IMR-90 (cell line): Measurements from ENCODE around the gene RNF175. TPM values are rescaled to one million over a fixed set of nuclear protein-coding genes. Genes with fewer than 3 reads are reported as not detected.

Source experiments
- ATAC-seq: fragments of 200-7000 bp; cut with Tn5 transposase; 2 replicates; pipeline ENCODE4 v1.9.1; 2020; ENCODE audit warnings: low read depth, mild to moderate bottlenecking, moderate library complexity
- BruUV-seq: library from RNA; stranded (reverse); fragments of 400-500 nt; replicated peaks from 2 replicates; lab custom pipeline; 2021; lab: Mats Ljungman, UMichigan
- CTCF ChIA-PET: fragments of 300-600 bp; formaldehyde crosslinking; extraction: SDS; loops from one replicate; lab custom pipeline; 2021; ENCODE audit warnings: antibody characterized with exemption; lab: Yijun Ruan, JAX
- POLR2A ChIA-PET: fragments of 300-600 bp; sonication (Branson Sonifier 250); formaldehyde crosslinking; loops from one replicate; lab custom pipeline; 2022; ENCODE audit warnings: antibody characterized with exemption; ENCODE audit not compliant: unreplicated experiment; lab: Charles Lee
- DNase-seq: peaks from one replicate; pipeline ENCODE4 v3.0.0; 2013
- H2AFZ ChIP-seq: replicated peaks from 2 replicates; pipeline ENCODE3; 2013; ENCODE audit warnings: low read length, mild to moderate bottlenecking; ENCODE audit not compliant: poor library complexity
- H2AK5ac ChIP-seq: 2 replicates; pipeline ENCODE4 v1.6.1; 2013; ENCODE audit warnings: low read depth, low read length, inconsistent platforms
- H2AK9ac ChIP-seq: replicated peaks from 2 replicates; pipeline ENCODE3; 2013; ENCODE audit warnings: mild to moderate bottlenecking, low read depth, low read length, moderate library complexity; ENCODE audit not compliant: poor library complexity
- H2BK120ac ChIP-seq: 2 replicates; pipeline ENCODE4 v1.6.1; 2013; ENCODE audit warnings: low read depth, low read length, inconsistent platforms
- H2BK15ac ChIP-seq: 3 replicates; pipeline ENCODE4 v1.6.1; 2013; ENCODE audit warnings: low read depth, low read length, inconsistent platforms
- H2BK20ac ChIP-seq: 2 replicates; pipeline ENCODE4 v1.6.1; 2013; ENCODE audit warnings: low read depth, mild to moderate bottlenecking, inconsistent platforms, low read length, moderate library complexity
- H2BK5ac ChIP-seq: 2 replicates; pipeline ENCODE4 v1.6.1; 2013; ENCODE audit warnings: mild to moderate bottlenecking, low read depth, low read length, inconsistent platforms; ENCODE audit not compliant: poor library complexity, severe bottlenecking
- H3K14ac ChIP-seq: replicated peaks from 2 replicates; pipeline ENCODE4 v1.6.1; 2013; ENCODE audit warnings: low read depth, low read length, inconsistent platforms
- H3K18ac ChIP-seq: 2 replicates; pipeline ENCODE4 v1.6.1; 2013; ENCODE audit warnings: low read depth, low read length, control low read depth
- H3K23ac ChIP-seq: 2 replicates; pipeline ENCODE4 v1.6.1; 2013; ENCODE audit warnings: low read depth, low read length, inconsistent platforms
- H3K27ac ChIP-seq: 2 replicates; pipeline ENCODE4 v1.5.1; 2013; ENCODE audit warnings: mild to moderate bottlenecking, control low read depth, low read length; ENCODE audit not compliant: insufficient read depth
- H3K27me3 ChIP-seq: 2 replicates; pipeline ENCODE4 v1.6.1; 2013; ENCODE audit warnings: low read length; ENCODE audit not compliant: control insufficient read depth, insufficient read depth
- H3K36me3 ChIP-seq: 2 replicates; pipeline ENCODE4 v1.6.1; 2013; ENCODE audit warnings: low read length, mixed read lengths; ENCODE audit not compliant: control insufficient read depth, insufficient read depth
- H3K4ac ChIP-seq: 2 replicates; pipeline ENCODE4 v1.6.1; 2013; ENCODE audit warnings: low read depth, low read length, inconsistent platforms
- H3K4me1 ChIP-seq: 2 replicates; pipeline ENCODE4 v1.6.1; 2013; ENCODE audit warnings: low read length, mixed read lengths; ENCODE audit not compliant: control insufficient read depth, insufficient read depth
- H3K4me2 ChIP-seq: 2 replicates; pipeline ENCODE4 v1.6.1; 2013; ENCODE audit warnings: low read depth, mild to moderate bottlenecking, control low read depth, low read length, moderate library complexity
- H3K4me3 ChIP-seq: 2 replicates; pipeline ENCODE4 v1.5.1; 2013; ENCODE audit warnings: low read depth, mild to moderate bottlenecking, control low read depth, low read length, moderate library complexity; ENCODE audit not compliant: insufficient read depth
- H3K56ac ChIP-seq: 2 replicates; pipeline ENCODE4 v1.6.1; 2013; ENCODE audit warnings: low read length, inconsistent platforms; ENCODE audit not compliant: insufficient read depth; ENCODE audit errors: extremely low read depth
- H3K79me1 ChIP-seq, 2 experiments: 2 replicates each; pipeline ENCODE4 v1.6.1; 2013; ENCODE audit warnings: low read length in 2 of 2, inconsistent platforms in 1 of 2, low read depth in 1 of 2
- H3K9ac ChIP-seq: 2 replicates; pipeline ENCODE4 v1.6.1; 2013; ENCODE audit warnings: low read depth, low read length, control low read depth
- H3K9me1 ChIP-seq: 2 replicates; pipeline ENCODE4 v1.6.1; 2013; ENCODE audit warnings: low read length, inconsistent platforms; ENCODE audit not compliant: insufficient read depth
- H3K9me3 ChIP-seq: 2 replicates; pipeline ENCODE4 v1.6.1; 2013; ENCODE audit warnings: low read length; ENCODE audit not compliant: control insufficient read depth, insufficient read depth
- H4K20me1 ChIP-seq: 2 replicates; pipeline ENCODE4 v1.6.1; 2013; ENCODE audit warnings: low read length, inconsistent platforms; ENCODE audit not compliant: insufficient read depth
- H4K5ac ChIP-seq: 2 replicates; pipeline ENCODE4 v1.6.1; 2013; ENCODE audit warnings: mild to moderate bottlenecking, low read depth, low read length, control low read depth
- H4K8ac ChIP-seq, 2 experiments: 2 replicates each; pipeline ENCODE4 v1.6.1; 2013; ENCODE audit warnings: low read depth in 2 of 2, low read length in 2 of 2, control low read depth in 1 of 2, inconsistent platforms in 1 of 2
- H4K91ac ChIP-seq: 2 replicates; pipeline ENCODE4 v1.6.1; 2013; ENCODE audit warnings: low read depth, low read length, inconsistent platforms; ENCODE audit not compliant: insufficient read depth
- BHLHE40 ChIP-seq: fragments of 150-350 bp; IDR thresholded peaks from 2 replicates; pipeline ENCODE4 v1.6.1; 2016; ENCODE audit warnings: mild to moderate bottlenecking, low read depth, low read length
- CEBPB ChIP-seq: IDR thresholded peaks from 2 replicates; pipeline ENCODE4 v1.6.1; 2012; ENCODE audit warnings: low read depth, low read length, improper control_type of control experiment
- CHD1 ChIP-seq: IDR thresholded peaks from 2 replicates; pipeline ENCODE4 v1.6.1; 2012; ENCODE audit warnings: low read depth, low read length, improper control_type of control experiment
- CTCF ChIP-seq: conservative IDR thresholded peaks from 2 replicates; pipeline ENCODE4 v1.5.1; 2012; ENCODE audit warnings: mild to moderate bottlenecking, low read depth, low read length, improper control_type of control experiment
- ELK1 ChIP-seq: fragments of 150-350 bp; IDR thresholded peaks from 2 replicates; pipeline ENCODE4 v1.6.1; 2016; ENCODE audit warnings: low read depth, mild to moderate bottlenecking, low read length, moderate library complexity, borderline replicate concordance
- FOS ChIP-seq: fragments of 150-350 bp; IDR thresholded peaks from 2 replicates; pipeline ENCODE4 v1.6.1; 2016; ENCODE audit warnings: low read depth, low read length
- MAFK ChIP-seq: IDR thresholded peaks from 2 replicates; pipeline ENCODE4 v1.6.1; 2012; ENCODE audit warnings: low read depth, low read length, improper control_type of control experiment
- MAZ ChIP-seq: IDR thresholded peaks from 2 replicates; pipeline ENCODE4 v1.6.1; 2012; ENCODE audit warnings: low read depth, mild to moderate bottlenecking, low read length, improper control_type of control experiment, moderate library complexity, borderline replicate concordance
- MXI1 ChIP-seq: IDR thresholded peaks from 2 replicates; pipeline ENCODE4 v1.6.1; 2012; ENCODE audit warnings: low read depth, mild to moderate bottlenecking, low read length, moderate library complexity, borderline replicate concordance
- NFE2L2 ChIP-seq: fragments of 150-350 bp; IDR thresholded peaks from 2 replicates; pipeline ENCODE4 v1.6.1; 2016; ENCODE audit warnings: low read depth, mild to moderate bottlenecking, low read length
- POLR2A ChIP-seq: IDR thresholded peaks from 2 replicates; pipeline ENCODE4 v1.6.1; 2012; ENCODE audit warnings: mild to moderate bottlenecking, low read depth, low read length
- RAD21 ChIP-seq: IDR thresholded peaks from 2 replicates; pipeline ENCODE4 v1.6.1; 2012; ENCODE audit warnings: low read length, improper control_type of control experiment
- RCOR1 ChIP-seq: IDR thresholded peaks from 2 replicates; pipeline ENCODE4 v1.6.1; 2012; ENCODE audit warnings: mild to moderate bottlenecking, low read length, improper control_type of control experiment; ENCODE audit not compliant: insufficient replicate concordance
- RFX5 ChIP-seq: IDR thresholded peaks from 2 replicates; pipeline ENCODE4 v1.8.0; 2012; ENCODE audit warnings: low read depth, mild to moderate bottlenecking, low read length, moderate library complexity
- SMC3 ChIP-seq: fragments of 150-350 bp; IDR thresholded peaks from 2 replicates; pipeline ENCODE4 v1.6.1; 2016; ENCODE audit warnings: low read depth, mild to moderate bottlenecking, antibody characterized with exemption, low read length, moderate library complexity
- WGBS, 2 experiments: methylation state at CpG; one replicate each; pipeline versions ENCODE4 v1.1.5 to v1.1.7; 2013; ENCODE audit warnings: missing lambda C conversion rate in 2 of 2; ENCODE audit not compliant: insufficient read length in 1 of 2; ENCODE audit errors: extremely low coverage in 2 of 2; 5-methylcytosine and 5-hydroxymethylcytosine counted together
- dilution Hi-C: fragments of 300-500 bp; cut with HindIII; formaldehyde crosslinking; loops from one replicate; pipeline ENCODE4 v1.14.3; 2018; ENCODE audit warnings: low sequenced_read_pairs; ENCODE audit not compliant: unreplicated experiment
- in situ Hi-C: fragments of 300-500 bp; cut with MboI; formaldehyde crosslinking; loops from 3 replicates; pipeline ENCODE4 v1.14.3; 2019; ENCODE audit warnings: low sequenced_read_pairs, inconsistent platforms, mixed read lengths
- intact Hi-C: fragments of 100-400 bp; cut with micrococcal nuclease; formaldehyde crosslinking; loops from 2 replicates; pipeline ENCODE4 v1.10.0; 2022
- polyA plus RNA-seq, 3 experiments: library from polyadenylated mRNA; depleted of rRNA; stranded (reverse); fragments of >200 nt; gene quantifications; 2 replicates each; pipeline ENCODE4 v1.2.3, GENCODE V29; 2012; ENCODE audit warnings: low replicate concordance in 1 of 3
- total RNA-seq: library from RNA; depleted of rRNA; stranded (reverse); fragments of >200 nt; gene quantifications from 2 replicates; pipeline ENCODE4 v1.2.3, GENCODE V29; 2012
- TF ChIP-seq, protein P1 (sequence below): fragments of 150-350 bp; IDR thresholded peaks from 2 replicates; pipeline ENCODE4 v1.6.1; 2017; ENCODE audit warnings: mild to moderate bottlenecking, antibody characterized with exemption, low read length, low read depth

The RNF175 gene
- total and polyA plus RNA-seq, 2 of the 4 experiments (the other 2 are of a cell fraction): not detected

- no peak overlapping the region for H3K9ac ChIP-seq
- H3K4me1 ChIP-seq: no peaks in the 10 kb centered on the region
- H2AK9ac ChIP-seq: no peak overlapping the region
- no peaks in the 10 kb centered on the region for H3K27me3 ChIP-seq
- H4K91ac ChIP-seq: no peak overlapping the region
- no CpG with 5 or more reads among the region's 2 CpGs for WGBS, 2 experiments
- no peaks in the 10 kb centered on the region for H4K20me1 ChIP-seq
- H3K9me3 ChIP-seq: no peaks in the 10 kb centered on the region
- no peak overlapping the region for H3K56ac ChIP-seq
- TF ChIP-seq MAFK (no peak), CHD1 (no peak), RFX5 (no peak), FOS (no peak), CEBPB (no peak), ELK1 (no peak), NFE2L2 (no peak), RCOR1 (no peak), POLR2A (no peak), SMC3 (no peak), MXI1 (no peak), MAZ (no peak), CTCF (no peak), BHLHE40 (no peak), RAD21 (no peak)
- TF ChIP-seq, protein P1, sequence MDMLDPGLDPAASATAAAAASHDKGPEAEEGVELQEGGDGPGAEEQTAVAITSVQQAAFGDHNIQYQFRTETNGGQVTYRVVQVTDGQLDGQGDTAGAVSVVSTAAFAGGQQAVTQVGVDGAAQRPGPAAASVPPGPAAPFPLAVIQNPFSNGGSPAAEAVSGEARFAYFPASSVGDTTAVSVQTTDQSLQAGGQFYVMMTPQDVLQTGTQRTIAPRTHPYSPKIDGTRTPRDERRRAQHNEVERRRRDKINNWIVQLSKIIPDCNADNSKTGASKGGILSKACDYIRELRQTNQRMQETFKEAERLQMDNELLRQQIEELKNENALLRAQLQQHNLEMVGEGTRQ: no peak
- no peak overlapping the region for H3K18ac ChIP-seq
- no peaks in the 10 kb centered on the region for H3K36me3 ChIP-seq
- no peak overlapping the region for H2BK15ac ChIP-seq
- H3K23ac ChIP-seq: no peak overlapping the region
- ATAC-seq: no peak
- H2BK5ac ChIP-seq: no peak overlapping the region
- H4K5ac ChIP-seq: no peak overlapping the region
- H3K4me3 ChIP-seq: no peak overlapping the region
- ChIA-PET CTCF (no interaction called here), POLR2A (no interaction called here)
- no TSS peak for BruUV-seq
- H4K8ac ChIP-seq: no peak overlapping the region
- no peak overlapping the region for H2AK5ac ChIP-seq
- no peak overlapping the region for H2BK120ac ChIP-seq
- dilution Hi-C loops (no loop called here), intact Hi-C loops (no loop called here), in situ Hi-C loops (no loop called here)
- no peaks in the 10 kb centered on the region for H3K79me1 ChIP-seq
- H3K4me2 ChIP-seq: no peak overlapping the region
- no peak overlapping the region for H2AFZ ChIP-seq
- no peak for DNase-seq
- no peak overlapping the region for H3K14ac ChIP-seq
- H3K4ac ChIP-seq: no peak overlapping the region
- no peak overlapping the region for H2BK20ac ChIP-seq
- H3K9me1 ChIP-seq: no peaks in the 10 kb centered on the region
- no peak overlapping the region for H3K27ac ChIP-seq
Observed at GRCh38 chr4:153668647-153669046, 91.2 kb downstream of the RNF175 start.
